GDM1 (cell line): ENCODE data around the gene SCAPER.

Experiments used
- DNase-seq: peaks from one replicate; lab custom pipeline; 2025; lab: John Stamatoyannopoulos, UW

The SCAPER gene

DNA sequence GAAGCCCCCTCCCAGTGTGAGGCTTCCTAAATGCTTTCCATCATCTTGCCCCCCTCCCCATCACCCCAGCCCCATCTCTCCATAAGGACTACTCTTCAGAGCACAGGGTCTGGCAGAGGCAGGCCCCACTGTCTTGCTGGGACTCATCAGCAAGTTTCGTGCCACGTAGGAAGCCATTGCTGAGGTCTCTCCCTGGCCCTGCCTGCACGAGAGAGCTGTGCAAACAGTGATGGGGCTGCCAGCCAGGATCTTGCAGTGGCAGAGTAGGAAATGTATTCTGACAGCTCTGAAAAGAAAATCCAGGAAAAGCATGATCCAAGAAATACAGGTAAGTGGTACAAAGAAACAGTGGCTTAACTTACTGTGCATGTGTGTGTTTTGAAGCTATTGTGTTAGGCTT, 546.0 kb downstream of the SCAPER start:
- DNase-seq: no peak

DNA sequence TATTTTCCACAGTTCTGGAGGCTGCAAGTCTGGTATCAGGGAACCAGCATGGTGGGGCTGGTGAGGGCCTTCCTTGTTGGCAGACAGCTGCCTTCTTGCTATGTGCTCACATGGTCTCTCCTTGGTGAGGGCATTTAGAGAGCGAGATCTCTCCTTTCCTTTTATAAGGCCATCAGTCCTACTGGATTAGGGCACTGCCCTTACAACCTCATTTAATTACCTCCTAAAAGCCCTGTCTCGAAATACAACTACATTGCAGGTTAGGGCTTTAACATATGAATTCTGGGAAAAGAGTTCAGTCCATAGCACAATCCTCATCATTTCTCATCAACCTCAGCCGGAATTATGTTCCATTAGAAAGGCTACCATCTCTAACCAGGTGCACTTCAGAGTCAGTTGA, 546.7 kb downstream of the SCAPER start:
- DNase-seq: no peak

DNA sequence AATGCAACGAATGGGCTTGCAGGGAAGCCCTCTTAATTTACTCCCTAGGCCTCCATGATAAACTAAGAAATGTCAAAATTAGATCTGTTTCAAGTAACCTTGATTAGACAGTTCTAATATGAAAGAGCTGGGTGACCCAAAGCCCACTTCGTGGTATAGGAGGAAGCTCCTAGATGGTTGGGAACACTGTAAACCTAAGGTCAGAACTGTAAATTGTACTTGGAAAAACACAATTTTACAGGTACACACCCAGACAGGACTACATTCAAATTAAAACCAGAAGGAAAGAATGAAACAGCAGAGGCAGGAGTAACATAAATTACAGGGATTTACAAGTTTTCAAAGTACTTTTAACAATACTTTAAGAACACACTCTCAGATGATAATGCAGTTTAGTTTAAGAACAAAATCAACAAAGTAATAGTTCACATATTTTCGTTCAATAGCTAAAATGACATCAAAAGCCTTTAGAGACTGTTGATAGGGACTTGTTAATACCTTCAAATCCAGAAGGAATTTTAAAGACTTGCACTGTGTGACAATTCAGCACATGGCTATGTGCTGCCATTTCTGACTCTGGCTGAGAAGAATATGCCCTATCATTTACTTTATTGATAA, 550.2 kb downstream of the SCAPER start:
- no peak for DNase-seq

DNA sequence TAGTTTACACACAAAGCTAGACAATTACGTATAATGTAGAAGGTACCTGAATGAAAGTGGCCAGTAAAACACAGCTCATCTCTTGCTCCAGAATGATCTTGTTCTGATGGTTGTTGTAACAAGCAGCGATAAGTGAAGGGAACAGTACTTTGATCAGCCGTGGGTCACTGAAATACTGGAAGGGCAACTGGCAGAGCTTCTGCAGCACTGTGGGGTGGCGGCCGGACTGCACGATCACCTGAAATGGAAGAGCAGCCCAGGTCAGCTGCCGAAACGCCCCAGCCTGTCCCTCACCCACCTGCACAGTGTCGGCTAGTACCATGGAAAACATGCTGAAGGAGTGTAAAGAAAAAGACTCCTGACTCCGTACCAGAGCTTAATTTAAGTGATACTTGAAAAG, 551.2 kb downstream of the SCAPER start:
- no peak for DNase-seq

DNA sequence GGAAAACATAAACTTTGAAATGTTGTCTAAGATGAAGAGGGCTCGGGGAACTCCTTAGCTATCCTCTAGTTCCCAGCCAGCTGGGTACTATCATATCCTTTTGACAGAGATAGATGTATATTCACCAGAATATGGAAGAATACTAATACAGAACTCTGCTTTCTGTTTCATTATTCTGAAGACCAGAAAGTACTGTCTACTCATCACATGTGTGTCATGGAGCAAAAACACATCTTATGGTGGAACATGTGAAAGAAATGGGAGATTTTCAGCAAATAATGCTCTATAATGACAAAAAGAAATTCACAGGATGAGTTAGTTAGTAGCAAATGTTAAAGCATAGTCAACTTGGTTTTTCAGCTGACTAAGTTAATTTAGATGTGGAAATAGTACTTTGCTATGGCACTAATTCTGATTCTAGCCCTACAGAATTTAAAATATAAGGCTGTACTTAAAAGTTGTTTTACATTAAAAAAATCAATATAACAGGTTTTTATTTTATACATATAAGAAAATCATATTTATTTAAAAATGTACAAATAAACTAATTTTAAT, 552.0 kb downstream of the SCAPER start:
- no peak for DNase-seq

DNA sequence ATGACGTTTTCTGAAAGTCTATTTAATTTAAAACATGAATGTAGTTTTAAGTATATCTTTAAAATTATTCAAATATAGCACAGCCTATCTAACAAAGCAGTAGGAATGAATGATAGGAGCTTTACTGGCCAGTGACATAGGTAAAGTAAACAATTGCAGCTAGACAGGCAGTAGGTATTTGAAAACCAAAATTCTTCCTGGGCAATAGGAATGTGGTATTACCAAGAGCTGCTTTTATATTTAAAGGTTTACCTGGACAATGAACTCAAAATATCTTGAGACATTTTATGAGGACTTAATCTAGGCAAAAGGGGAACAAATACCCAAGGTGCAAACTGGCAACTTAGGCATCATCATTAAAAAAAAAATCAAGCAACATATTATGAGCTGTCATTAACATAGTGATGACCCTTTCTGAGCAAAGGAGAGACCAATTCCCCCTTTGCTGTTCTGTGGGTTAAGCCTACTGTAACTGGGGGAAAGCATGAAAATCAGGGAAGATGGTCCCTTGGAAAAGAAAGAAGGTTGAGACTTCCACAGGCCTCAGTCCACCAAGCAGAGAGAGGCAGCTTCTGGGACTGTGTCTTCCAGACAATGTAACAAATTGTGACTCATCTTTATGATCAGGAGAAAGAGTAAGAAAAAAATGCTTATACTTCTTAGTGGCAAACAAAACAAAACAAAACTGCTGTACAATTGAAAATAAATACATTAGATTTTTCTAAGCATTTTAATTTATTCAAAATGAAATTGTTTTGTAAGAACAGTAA, 555.7 kb downstream of the SCAPER start:
- DNase-seq: no peak

DNA sequence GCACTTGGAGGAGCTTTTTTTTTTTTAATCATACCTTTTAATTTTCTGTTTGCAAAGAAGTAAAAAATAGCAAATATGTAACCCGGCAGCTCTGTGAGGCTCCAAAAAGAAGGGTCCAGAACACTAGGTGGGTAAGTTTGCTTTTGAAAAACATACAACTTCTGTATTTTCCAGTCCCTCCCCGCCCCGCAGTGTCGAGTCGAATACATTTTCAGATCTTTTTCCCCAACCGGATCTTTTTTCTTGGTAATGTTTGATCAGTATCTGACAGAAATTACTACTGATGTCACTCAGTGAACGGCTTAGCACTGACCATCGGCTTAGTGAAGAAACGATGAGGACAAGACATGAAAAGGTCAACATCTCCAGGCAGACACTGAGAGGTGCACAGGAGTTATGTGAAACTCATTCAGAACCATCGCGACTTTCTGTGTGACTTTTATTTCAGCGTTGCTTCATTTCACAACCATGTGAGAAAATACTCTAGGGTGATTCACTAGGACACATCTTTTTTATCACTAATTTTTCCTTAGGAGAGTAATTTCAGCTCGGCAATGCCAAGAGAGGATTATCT, 557.6 kb downstream of the SCAPER start:
- DNase-seq: no peak

DNA sequence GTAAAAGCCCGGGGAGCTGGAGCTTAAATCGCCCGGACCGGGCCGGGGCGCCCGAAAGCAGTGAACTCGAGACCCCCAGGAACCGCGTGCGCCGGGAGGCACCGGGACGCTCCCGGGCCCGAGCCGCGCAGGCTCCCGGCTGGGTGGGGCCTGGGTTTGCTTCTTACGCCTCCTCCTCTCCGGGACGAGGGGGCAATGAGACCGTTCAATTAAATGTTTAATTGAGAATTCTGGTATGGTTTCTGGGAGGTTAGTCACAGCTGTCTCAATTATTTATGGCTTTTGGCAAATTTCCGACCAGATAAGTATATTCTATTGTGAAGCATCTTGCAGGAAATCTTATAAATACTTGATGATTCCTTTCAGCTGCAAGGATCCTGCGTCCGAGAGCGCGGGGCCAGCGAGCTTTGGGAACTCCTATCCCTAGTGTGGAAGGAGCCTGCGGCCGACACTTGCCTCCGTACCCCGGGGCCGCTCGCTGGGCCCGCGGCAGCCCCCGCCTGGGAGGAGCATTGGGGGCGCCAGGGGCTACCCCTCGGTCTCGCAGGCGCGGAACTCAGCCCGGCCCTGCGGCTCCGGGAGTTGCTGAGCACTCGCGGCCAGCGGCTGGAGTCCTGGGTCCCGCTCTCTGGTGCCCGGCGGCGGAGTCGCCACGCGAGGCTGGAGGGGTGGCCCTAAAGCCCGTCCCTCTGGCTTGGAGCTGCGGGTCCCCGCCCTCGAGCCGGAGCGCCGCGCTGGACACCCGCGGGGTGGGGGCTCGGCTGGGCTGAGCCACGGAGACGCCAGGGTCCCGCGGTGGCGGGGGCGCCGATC, 558.3 kb downstream of the SCAPER start:
- no peak for DNase-seq

DNA sequence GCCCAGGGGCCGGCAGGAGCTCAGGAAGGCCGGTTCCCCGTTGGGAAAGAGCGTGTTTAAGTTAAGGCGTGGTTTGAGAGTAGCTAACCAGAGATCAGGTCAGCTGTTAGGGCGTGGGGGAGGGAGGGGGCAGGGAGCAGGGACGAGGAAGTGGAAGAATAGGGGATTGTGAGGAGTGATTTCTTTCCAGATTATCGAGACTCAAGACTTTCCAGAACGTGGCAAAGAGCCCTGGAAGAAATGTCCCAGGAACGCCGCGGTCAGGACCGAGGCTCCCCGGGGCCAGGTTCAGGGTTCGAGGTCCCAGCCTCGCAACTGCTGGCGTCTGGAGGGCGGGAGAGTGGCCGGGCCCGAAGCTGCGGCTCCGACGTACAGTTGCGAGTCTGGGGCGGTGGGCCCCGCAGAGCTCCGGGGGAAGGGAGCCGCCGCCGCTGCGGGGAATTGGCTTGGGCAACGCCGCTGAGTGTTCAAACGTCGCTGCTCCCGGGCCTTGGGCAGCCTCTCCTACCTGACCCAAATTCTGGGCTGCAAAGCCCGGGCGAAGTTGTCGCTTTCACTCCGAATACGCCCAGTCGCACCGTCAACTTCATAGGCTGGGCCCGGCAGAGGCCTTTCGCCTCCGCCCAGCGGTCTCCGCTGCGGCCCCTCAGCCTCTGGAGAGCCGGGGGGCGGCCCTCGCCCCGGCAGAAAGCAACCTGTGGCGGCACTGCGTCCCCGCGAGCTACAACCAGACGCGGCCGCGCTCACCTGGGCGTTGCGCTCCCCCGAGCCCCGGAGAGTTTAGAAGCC, 559.1 kb downstream of the SCAPER start:
- DNase-seq: no peak

DNA sequence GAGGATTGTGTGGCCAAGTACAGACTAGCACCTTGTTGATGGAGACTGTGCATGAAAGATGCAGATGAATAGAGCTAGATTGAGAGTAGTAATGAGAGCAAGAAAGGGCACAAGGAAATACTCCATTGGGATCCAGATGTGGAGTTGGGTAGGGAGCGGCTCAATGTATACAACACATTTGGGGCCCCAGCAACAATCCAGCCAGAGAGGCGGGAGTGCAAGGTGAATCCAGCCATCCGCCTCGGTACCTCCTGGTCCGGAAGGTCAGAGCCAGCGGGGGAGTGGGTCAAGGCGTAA, 559.6 kb downstream of the SCAPER start:
- DNase-seq: no peak

DNA sequence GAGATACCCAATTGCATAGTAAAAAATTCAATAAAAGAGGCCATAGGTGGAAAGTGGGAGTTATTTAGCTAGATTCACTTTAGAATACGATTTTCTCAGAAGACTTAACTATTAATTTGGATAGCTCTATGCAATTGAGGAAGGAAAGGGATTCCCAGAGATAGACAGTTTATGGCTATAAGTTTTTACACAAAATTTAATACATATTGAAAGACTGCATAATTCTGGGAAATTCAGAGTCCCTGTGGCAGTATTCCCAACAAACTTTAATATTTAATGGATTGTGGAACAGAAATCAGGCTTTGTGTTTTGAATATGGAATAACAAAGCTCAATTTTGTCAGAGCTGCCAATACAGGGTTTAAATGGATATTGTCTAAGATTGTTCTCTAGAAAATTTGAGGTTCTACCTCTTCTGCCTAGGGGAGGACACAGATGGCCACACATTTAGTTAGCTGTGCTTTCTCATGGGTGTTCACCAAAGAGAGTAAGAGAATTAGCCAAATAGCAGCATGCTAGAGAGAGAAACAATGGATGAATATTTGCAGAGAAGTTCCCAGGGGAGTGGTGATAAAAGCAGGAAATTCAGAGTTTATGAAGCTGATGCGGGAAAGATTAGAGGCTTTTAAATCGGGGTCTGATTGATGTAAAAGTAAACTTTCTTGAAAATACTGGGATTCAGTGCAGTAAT, 560.1 kb downstream of the SCAPER start:
- no peak for DNase-seq

DNA sequence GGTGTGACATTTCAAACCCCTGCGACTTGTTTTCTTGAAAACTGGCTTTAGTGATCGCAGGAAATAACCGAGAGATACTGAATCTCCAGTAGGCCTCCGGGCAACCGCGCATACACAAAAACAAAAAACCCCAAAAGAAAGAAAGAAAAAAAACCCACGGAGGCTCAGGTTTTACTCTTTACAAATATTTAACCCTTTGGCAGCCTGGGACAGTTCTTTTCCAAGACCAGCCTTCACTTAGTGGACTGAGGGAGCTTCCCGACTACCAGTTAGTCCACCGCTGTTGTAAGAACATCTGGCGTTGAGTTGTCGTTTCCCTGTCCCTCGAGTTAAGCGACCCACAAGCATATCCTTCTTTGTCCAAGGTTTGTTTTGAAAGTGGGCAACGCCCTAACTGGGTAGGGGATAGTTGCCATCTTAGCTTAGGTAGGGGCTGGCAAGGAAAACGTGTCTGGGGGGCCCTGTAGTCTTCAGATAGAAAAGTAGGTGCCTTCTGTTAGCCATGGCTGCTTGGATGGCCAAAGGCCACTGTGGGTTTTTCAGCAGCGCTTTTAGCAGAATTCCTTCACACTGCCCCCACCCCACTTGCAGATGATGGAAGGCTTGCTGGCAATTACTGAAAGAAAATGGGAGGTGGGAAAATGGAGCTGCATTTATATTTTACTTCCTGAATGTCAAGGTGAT, 561.7 kb downstream of the SCAPER start:
- DNase-seq: no peak

DNA sequence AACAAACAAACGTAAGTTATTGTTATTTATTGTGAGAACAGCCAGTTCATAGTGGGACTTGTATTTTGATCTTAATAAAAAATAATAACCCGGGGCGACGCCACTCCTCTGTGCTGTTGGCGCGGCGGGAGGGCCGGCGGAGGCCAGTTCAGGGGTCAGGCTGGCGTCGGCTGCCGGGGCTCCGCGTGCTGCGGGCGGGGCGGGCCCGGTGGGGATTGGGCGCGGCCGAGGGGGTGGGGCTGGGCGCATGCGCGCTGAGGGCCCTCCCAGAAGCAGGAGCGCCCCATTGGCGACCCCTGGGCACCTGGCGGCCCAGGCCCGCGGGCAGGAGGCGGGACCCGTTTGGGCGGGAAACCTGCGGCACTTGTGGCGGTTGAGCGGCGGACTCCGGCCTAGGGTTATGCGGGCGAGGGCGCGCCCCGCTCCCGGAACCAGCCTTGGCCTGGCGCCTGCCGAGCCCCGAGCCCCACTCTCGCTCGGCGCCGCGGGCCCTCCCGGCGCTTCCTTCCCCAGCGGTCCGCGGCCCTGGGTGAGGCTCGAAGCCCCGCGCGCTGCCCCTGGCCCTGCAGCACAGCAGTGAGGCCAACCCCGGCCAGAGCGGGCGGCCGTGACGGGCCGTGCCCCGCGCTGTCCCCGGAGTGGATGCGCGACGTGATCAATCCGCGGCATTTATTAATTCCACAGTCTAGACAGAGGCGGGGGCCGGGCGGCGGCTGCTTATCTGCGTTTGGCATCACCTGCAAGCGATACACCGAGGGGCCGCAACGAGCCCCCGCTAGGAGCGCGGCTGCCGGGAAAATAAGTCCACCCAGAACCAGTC, 562.5 kb downstream of the SCAPER start:
- DNase-seq: no peak

DNA sequence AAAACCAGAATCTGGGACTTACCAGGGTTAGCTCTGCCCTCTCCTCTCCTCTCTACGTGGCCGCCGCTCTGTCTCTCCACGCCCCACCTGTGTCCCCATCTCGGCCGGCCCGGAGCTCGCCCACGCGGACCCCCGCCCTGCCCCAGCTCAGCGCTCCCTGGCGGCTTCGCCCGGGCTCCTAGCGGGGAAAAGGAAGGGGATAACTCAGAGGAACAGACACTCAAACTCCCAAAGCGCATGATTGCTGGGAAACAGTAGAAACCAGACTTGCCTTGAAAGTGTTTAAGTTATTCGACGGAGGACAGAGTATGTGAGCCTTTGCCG, 563.1 kb downstream of the SCAPER start:
- DNase-seq: no peak

DNA sequence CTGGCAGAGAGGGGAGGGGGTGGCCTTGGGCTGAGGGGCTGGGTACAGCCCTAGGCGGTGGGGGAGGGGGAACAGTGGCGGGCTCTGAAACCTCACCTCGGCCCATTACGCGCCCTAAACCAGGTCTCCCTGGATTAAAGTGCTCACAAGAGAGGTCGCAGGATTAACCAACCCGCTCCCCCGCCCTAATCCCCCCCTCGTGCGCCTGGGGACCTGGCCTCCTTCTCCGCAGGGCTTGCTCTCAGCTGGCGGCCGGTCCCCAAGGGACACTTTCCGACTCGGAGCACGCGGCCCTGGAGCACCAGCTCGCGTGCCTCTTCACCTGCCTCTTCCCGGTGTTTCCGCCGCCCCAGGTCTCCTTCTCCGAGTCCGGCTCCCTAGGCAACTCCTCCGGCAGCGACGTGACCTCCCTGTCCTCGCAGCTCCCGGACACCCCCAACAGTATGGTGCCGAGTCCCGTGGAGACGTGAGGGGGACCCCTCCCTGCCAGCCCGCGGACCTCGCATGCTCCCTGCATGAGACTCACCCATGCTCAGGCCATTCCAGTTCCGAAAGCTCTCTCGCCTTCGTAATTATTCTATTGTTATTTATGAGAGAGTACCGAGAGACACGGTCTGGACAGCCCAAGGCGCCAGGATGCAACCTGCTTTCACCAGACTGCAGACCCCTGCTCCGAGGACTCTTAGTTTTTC, 563.6 kb downstream of the SCAPER start:
- no peak for DNase-seq

DNA sequence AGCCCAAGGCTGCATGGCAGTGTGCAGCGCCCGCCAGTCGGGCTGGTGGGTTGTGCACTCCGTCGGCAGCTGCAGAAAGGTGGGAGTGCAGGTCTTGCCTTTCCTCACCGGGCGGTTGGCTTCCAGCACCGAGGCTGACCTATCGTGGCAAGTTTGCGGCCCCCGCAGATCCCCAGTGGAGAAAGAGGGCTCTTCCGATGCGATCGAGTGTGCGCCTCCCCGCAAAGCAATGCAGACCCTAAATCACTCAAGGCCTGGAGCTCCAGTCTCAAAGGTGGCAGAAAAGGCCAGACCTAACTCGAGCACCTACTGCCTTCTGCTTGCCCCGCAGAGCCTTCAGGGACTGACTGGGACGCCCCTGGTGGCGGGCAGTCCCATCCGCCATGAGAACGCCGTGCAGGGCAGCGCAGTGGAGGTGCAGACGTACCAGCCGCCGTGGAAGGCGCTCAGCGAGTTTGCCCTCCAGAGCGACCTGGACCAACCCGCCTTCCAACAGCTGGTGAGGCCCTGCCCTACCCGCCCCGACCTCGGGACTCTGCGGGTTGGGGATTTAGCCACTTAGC, 564.3 kb downstream of the SCAPER start:
- DNase-seq: no peak

DNA sequence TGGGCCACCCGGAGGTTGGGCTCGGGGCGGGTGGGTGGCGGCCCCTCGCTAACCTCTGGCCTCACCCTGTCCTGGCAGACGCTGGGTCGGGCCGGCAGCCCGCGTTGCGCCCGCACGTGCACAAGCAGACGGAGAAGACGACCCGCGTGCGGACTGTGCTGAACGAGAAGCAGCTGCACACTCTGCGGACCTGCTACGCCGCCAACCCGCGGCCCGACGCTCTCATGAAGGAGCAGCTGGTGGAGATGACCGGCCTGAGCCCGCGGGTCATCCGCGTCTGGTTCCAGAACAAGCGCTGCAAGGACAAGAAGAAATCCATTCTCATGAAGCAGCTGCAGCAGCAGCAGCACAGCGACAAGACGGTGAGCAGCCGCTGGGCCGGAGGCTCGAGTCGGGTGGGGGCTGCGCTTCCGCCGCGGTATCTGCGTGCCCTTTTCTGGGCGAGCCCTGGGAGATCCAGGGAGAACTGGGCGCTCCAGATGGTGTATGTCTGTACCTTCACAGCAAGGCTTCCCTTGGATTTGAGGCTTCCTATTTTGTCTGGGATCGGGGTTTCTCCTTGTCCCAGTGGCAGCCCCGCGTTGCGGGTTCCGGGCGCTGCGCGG, 564.8 kb downstream of the SCAPER start:
- peak; percentile 25 for DNase-seq
